ENCODE measurements around the gene SIX1. TPM values are rescaled to one million over a fixed set of nuclear protein-coding genes. Genes with fewer than 3 reads are reported as not detected.

Gene SIX1
- total RNA-seq, 2 experiments from 2014 or later = not detected

DNA sequence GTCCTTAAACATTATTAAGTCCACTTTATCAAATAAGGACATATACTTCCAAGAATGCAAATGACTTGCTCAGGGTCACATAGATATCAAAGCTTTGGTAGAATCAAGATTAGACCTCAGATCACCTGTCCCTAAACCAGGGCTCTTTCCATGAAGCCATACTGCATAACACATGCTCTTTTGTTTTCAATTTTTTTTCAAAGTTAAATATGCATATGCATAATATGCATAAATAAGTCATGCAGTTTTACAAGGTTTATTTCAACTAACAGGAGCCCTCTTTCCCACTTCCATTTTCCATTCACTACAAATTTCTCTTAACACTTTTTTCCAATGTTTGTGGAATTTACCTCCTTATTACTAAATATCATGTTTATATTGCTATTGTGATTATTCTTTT is 53.1 kb downstream of the SIX1 start:
- Mint-ChIP-seq H3K4me3 (no peak overlapping the region), H3K27ac (no peak overlapping the region), H3K27me3 (ENCODE audit: low read depth) (peaks cover 5% of the 10 kb centered on the region), H3K9me3 (no peaks in the 10 kb centered on the region), H3K4me1 (ENCODE audit: low read depth) (no peaks in the 10 kb centered on the region), H3K36me3 (ENCODE audit: low read depth) (no peaks in the 10 kb centered on the region)
- CTCF ChIA-PET = no interaction called here
- no peak for DNase-seq
- intact Hi-C loops (cut with micrococcal nuclease) = no loop called here

DNA sequence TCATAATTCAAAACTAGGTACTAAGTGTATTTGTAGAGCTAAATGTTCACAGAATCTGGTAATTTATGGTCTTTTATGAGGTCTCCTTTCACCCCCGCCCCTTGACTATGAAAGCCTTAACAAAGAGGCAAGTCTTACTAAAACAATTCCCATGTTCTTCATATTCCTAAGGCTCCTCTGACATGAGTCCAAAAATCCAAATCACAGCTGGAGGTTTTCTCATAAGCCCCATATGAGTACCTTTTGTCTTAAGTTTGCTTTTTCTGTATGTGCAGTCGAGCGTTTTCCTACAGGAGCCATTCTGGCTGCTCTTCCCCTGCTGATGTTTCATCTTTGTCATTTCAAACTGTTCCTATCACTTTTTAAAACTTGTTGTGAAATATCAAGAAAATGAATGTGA is 55.2 kb downstream of the SIX1 start:
- Mint-ChIP-seq H3K27me3 (ENCODE audit: low read depth) (peaks cover 5% of the 10 kb centered on the region), H3K4me1 (ENCODE audit: low read depth) (no peaks in the 10 kb centered on the region), H3K9me3 (no peaks in the 10 kb centered on the region), H3K4me3 (no peak overlapping the region), H3K36me3 (ENCODE audit: low read depth) (no peaks in the 10 kb centered on the region), H3K27ac (no peak overlapping the region)
- CTCF ChIA-PET = no interaction called here
- DNase-seq = no peak
- intact Hi-C loops (cut with micrococcal nuclease) = no loop called here

Other genes starting within 250 kb of the SIX1 start
- gene C14orf39, start 163.4 kb downstream of the SIX1 start, total RNA-seq = not detected
- not detected for gene SIX6, start 140.3 kb downstream of the SIX1 start, total RNA-seq
- gene SIX4, start 74.9 kb upstream of the SIX1 start, total RNA-seq = not detected
- gene MNAT1, start 85.3 kb upstream of the SIX1 start, total RNA-seq = 10 to 100 TPM; 44.0 to 44.2 TPM